Mucosa of descending colon (tissue), 3 donors: ENCODE measurements around the gene HCAR3. TPM values are rescaled to one million over a fixed set of nuclear protein-coding genes. Genes with fewer than 3 reads are reported as not detected.

Source experiments
- ATAC-seq: fragments of 200-7000 bp; cut with Tn5 transposase; one replicate; pipeline ENCODE4 v1.9.1; 2020; ENCODE audit warnings: mild to moderate bottlenecking, moderate library complexity
- DNase-seq, 3 donors: peaks; one replicate each; pipeline ENCODE4 v3.0.0-alpha.2; 2020
- H3K36me3 ChIP-seq: fragments of 200-600 bp; one replicate; pipeline ENCODE4 v1.8.0; 2021; ENCODE audit warnings: low read depth, mild to moderate bottlenecking
- H3K4me1 ChIP-seq: fragments of 200-600 bp; one replicate; pipeline ENCODE4 v1.8.0; 2021; ENCODE audit warnings: low read depth, mild to moderate bottlenecking
- H3K4me3 ChIP-seq: fragments of 200-600 bp; one replicate; pipeline ENCODE4 v1.8.0; 2021; ENCODE audit warnings: mild to moderate bottlenecking
- H3K9me3 ChIP-seq: fragments of 200-600 bp; one replicate; pipeline ENCODE4 v1.8.0; 2021; ENCODE audit warnings: mild to moderate bottlenecking
- CTCF ChIP-seq: fragments of 200-600 bp; IDR thresholded peaks from one replicate; pipeline ENCODE4 v1.8.0; 2022; ENCODE audit warnings: antibody characterized with exemption, mild to moderate bottlenecking
- intact Hi-C, 2 donors: fragments of 100-400 bp; cut with DNase I in 1 of 2; cut with micrococcal nuclease in 1 of 2; formaldehyde crosslinking; loops; one replicate each; pipeline versions ENCODE4 v1.11.0 to v1.11.1; 2022; cut with DNase I, micrococcal nuclease
- total RNA-seq, 3 donors: library from RNA; stranded (reverse); fragmentation: NEBNext Ultra II Directional in 2 of 3; extraction: Animal tissue kit (Norgen Biotek cat#: 25700) in 2 of 3; gene quantifications; one replicate each; pipeline versions ENCODE4 v1.2.1 to v1.2.4, GENCODE V29; 2021 to 2023
- donor health status: DM: no; HTN: no; CAD: no; lungs with moderate emphysema.
- donor health status: DM: no; HTN: no; CAD: no.
- donor health status: DM: no; HTN: yes; CAD: no.

Gene HCAR3
- total RNA-seq, 3 donors from 2014 or later = 1.6 TPM; not detected in 2

GRCh38 chr12:122669397-122670070 is 47.1 kb downstream of the HCAR3 start:
- Histone ChIP-seq H3K4me1 (no peaks in the 10 kb centered on the region), H3K36me3 (no peaks in the 10 kb centered on the region), H3K9me3 (no peaks in the 10 kb centered on the region), H3K4me3 (no peak overlapping the region)
- DNase-seq = no peak
- ATAC-seq = no peak
- TF ChIP-seq CTCF = no peak
- intact Hi-C loops = no loop called here

GRCh38 chr12:122668268-122668667 is 48.3 kb downstream of the HCAR3 start:
- DNase-seq = no peak
- Histone ChIP-seq H3K4me3 (no peak overlapping the region), H3K4me1 (no peaks in the 10 kb centered on the region), H3K36me3 (no peaks in the 10 kb centered on the region), H3K9me3 (no peaks in the 10 kb centered on the region)
- ATAC-seq = no peak
- intact Hi-C loops = no loop called here
- no peak for TF ChIP-seq CTCF

- no peaks in the 10 kb centered on the region for H3K9me3 ChIP-seq
- intact Hi-C loops = no loop called here
- DNase-seq (no peak), ATAC-seq (no peak)
- H3K4me3 ChIP-seq = no peak overlapping the region
- H3K4me1 ChIP-seq = no peaks in the 10 kb centered on the region
- no peak for TF ChIP-seq CTCF
- no peaks in the 10 kb centered on the region for H3K36me3 ChIP-seq
Measured at GRCh38 chr12:122665759-122666158, 50.9 kb downstream of the HCAR3 start.

GRCh38 chr12:122665349-122665748 is 51.3 kb downstream of the HCAR3 start:
- intact Hi-C loops = no loop called here
- Histone ChIP-seq H3K36me3 (no peaks in the 10 kb centered on the region), H3K9me3 (no peaks in the 10 kb centered on the region), H3K4me3 (no peak overlapping the region), H3K4me1 (no peaks in the 10 kb centered on the region)
- ATAC-seq = no peak
- TF ChIP-seq CTCF = no peak
- DNase-seq = no peak

Other genes starting within 250 kb of the HCAR3 start
- gene ZCCHC8, start 215.9 kb downstream of the HCAR3 start, total RNA-seq = 10 to 100 TPM; 19.8 to 24.8 (median 23.1) TPM
- 10 to 100 TPM; 57.3 to 72.5 (median 60.4) TPM for gene RSRC2, start 189.9 kb downstream of the HCAR3 start, total RNA-seq
- 10 to 100 TPM; 11.4 to 28.3 (median 16.2) TPM for gene KNTC1, start 189.6 kb downstream of the HCAR3 start, total RNA-seq
- 1 to 10 TPM in 1 of 3 donors, under 1 TPM in 1, not detected in 1; 0.22 to 1.5 TPM for gene HCAR2, start 13.5 kb downstream of the HCAR3 start, total RNA-seq
- gene HCAR1, start 14.0 kb upstream of the HCAR3 start, total RNA-seq = under 1 TPM; 0.06 to 0.09 (median 0.07) TPM
- 10 to 100 TPM; 30.9 to 40.3 (median 33.2) TPM for gene DENR, start 36.0 kb upstream of the HCAR3 start, total RNA-seq
- 1 to 10 TPM in 1 of 3 donors, under 1 TPM in 2; 0.39 to 1.2 (median 0.58) TPM for gene CCDC62, start 57.8 kb upstream of the HCAR3 start, total RNA-seq
- 10 to 100 TPM; 37.8 to 76.5 (median 73.1) TPM for gene HIP1R, start 118.6 kb upstream of the HCAR3 start, total RNA-seq
- gene VPS37B, start 179.3 kb upstream of the HCAR3 start, total RNA-seq = 100 to 1,000 TPM in 1 of 3 donors, 10 to 100 TPM in 2; 50.7 to 108 (median 81.8) TPM
- 1 to 10 TPM; 6.3 to 8.2 (median 6.4) TPM for gene ABCB9, start 249.7 kb upstream of the HCAR3 start, total RNA-seq